LHCN-M2 (cell line): Measurements from ENCODE around the gene TAS2R39. TPM values are rescaled to one million over a fixed set of nuclear protein-coding genes. Genes with fewer than 3 reads are reported as not detected.
"Not testable (repeated sequence)": the region's sequence is repeated elsewhere in the genome, so short reads cannot be mapped to it uniquely, and the experiment has no call there.

Experiments used
- DNase-seq: peaks from one replicate; pipeline ENCODE4 v3.0.0-alpha.2; 2012; ENCODE audit warnings: low read depth
- polyA plus RNA-seq: library from polyadenylated mRNA; unstranded; fragments of >200 nt; gene quantifications from one replicate; pipeline ENCODE4 v1.2.1, GENCODE V29; 2012; ENCODE audit warnings: missing spikeins
- total RNA-seq: library from RNA; depleted of rRNA; stranded (reverse); fragments of >200 nt; gene quantifications from 2 replicates; pipeline ENCODE4 v1.2.3, GENCODE V29; 2014; rRNA removed

Gene TAS2R39
- total RNA-seq: not detected in 2 replicates
- not detected for polyA plus RNA-seq

GRCh38 chr7:143183024-143183423 lies at the start of gene TAS2R39:
TSS of gene TAS2R39 (plus strand) at chr7:143183419. CDS start at chr7:143183419, 0 bp downstream.
- no peak for DNase-seq

GRCh38 chr7:143147070-143147469 lies 36.1 kb upstream of the TAS2R39 start:
- DNase-seq: no peak

- no peak for DNase-seq
Observed at GRCh38 chr7:143148050-143148449, 35.2 kb upstream of the TAS2R39 start.

GRCh38 chr7:143148651-143149050 lies 34.6 kb upstream of the TAS2R39 start:
- DNase-seq: no peak

- DNase-seq: not testable (repeated sequence)
Observed at GRCh38 chr7:143150696-143151095, 32.5 kb upstream of the TAS2R39 start.

GRCh38 chr7:143158617-143159016 lies 24.6 kb upstream of the TAS2R39 start:
- DNase-seq: not testable (repeated sequence)

GRCh38 chr7:143171697-143172096 lies 11.5 kb upstream of the TAS2R39 start:
- no peak for DNase-seq

- DNase-seq: peak; percentile 73
Observed at GRCh38 chr7:143172354-143172753, 10.9 kb upstream of the TAS2R39 start.

- DNase-seq: no peak
Observed at GRCh38 chr7:143176128-143176527, 7.1 kb upstream of the TAS2R39 start.

GRCh38 chr7:143177374-143178119 lies 5.7 kb upstream of the TAS2R39 start:
- DNase-seq: no peak

- DNase-seq: not testable (repeated sequence)
Observed at GRCh38 chr7:143180771-143181170, 2.4 kb upstream of the TAS2R39 start.

- DNase-seq: no peak
Observed at GRCh38 chr7:143181349-143181748, 1.9 kb upstream of the TAS2R39 start.

GRCh38 chr7:143185551-143185950 lies 2.3 kb downstream of the TAS2R39 start:
- DNase-seq: no peak

GRCh38 chr7:143188994-143189393 lies 5.8 kb downstream of the TAS2R39 start:
- no peak for DNase-seq

- DNase-seq: no peak
Observed at GRCh38 chr7:143193880-143194279, 10.7 kb downstream of the TAS2R39 start.

- DNase-seq: no peak
Observed at GRCh38 chr7:143199040-143199439, 15.8 kb downstream of the TAS2R39 start.

GRCh38 chr7:143202161-143202560 lies 18.9 kb downstream of the TAS2R39 start:
- no peak for DNase-seq

GRCh38 chr7:143203386-143203785 lies 20.2 kb downstream of the TAS2R39 start:
- no peak for DNase-seq

- DNase-seq: peak; percentile 71
Observed at GRCh38 chr7:143205560-143206293, 22.5 kb downstream of the TAS2R39 start.

- DNase-seq: no peak
Observed at GRCh38 chr7:143210541-143210940, 27.3 kb downstream of the TAS2R39 start.

- not testable (repeated sequence) for DNase-seq
Observed at GRCh38 chr7:143213478-143213877, 30.3 kb downstream of the TAS2R39 start.

- DNase-seq: peak; percentile 86
Observed at GRCh38 chr7:143214789-143215679, 31.8 kb downstream of the TAS2R39 start.
